Measurements from ENCODE around the gene FAM83G. TPM values are rescaled to one million over a fixed set of nuclear protein-coding genes. Genes with fewer than 3 reads are reported as not detected.
"Not testable (repeated sequence)": the region's sequence is repeated elsewhere in the genome, so short reads cannot be mapped to it uniquely, and the experiment has no call there.

Gene FAM83G
- total RNA-seq, 1 donor from 2014 or later = 0.16 TPM

GRCh38 chr17:19022747-19023146 is 18.2 kb upstream of the FAM83G start:
- DNase-seq = no peak

GRCh38 chr17:19022128-19022527 is 17.6 kb upstream of the FAM83G start:
- no peak for DNase-seq

GRCh38 chr17:19021622-19022083 is 17.1 kb upstream of the FAM83G start:
- no peak for DNase-seq

GRCh38 chr17:19021011-19021621 is 16.6 kb upstream of the FAM83G start:
- DNase-seq = not testable (repeated sequence)

- DNase-seq = no peak
Measured at GRCh38 chr17:19020016-19020415, 15.5 kb upstream of the FAM83G start.

- no peak for DNase-seq
Measured at GRCh38 chr17:19019041-19019941, 14.7 kb upstream of the FAM83G start.

GRCh38 chr17:19018600-19018950 is 14.0 kb upstream of the FAM83G start:
- no peak for DNase-seq

GRCh38 chr17:19017804-19018599 is 13.4 kb upstream of the FAM83G start:
- DNase-seq = no peak

GRCh38 chr17:19017401-19017800 is 12.8 kb upstream of the FAM83G start:
- no peak for DNase-seq

GRCh38 chr17:19016881-19017280 is 12.3 kb upstream of the FAM83G start:
- DNase-seq = no peak

- no peak for DNase-seq
Measured at GRCh38 chr17:19016297-19016696, 11.7 kb upstream of the FAM83G start.

- no peak for DNase-seq
Measured at GRCh38 chr17:19015428-19015827, 10.9 kb upstream of the FAM83G start.

- no peak for DNase-seq
Measured at GRCh38 chr17:19014628-19015215, 10.2 kb upstream of the FAM83G start.

GRCh38 chr17:19013806-19014627 is 9.5 kb upstream of the FAM83G start:
- DNase-seq = no peak

GRCh38 chr17:19013226-19013625 is 8.7 kb upstream of the FAM83G start:
- no peak for DNase-seq

- DNase-seq = no peak
Measured at GRCh38 chr17:19012171-19013080, 7.9 kb upstream of the FAM83G start.

- no peak for DNase-seq
Measured at GRCh38 chr17:19011581-19011980, 7.0 kb upstream of the FAM83G start.

GRCh38 chr17:19010729-19011505 is 6.4 kb upstream of the FAM83G start:
- DNase-seq = no peak

GRCh38 chr17:19009970-19010369 is 5.4 kb upstream of the FAM83G start:
- DNase-seq = no peak

- no peak for DNase-seq
Measured at GRCh38 chr17:19006698-19007097, 2.1 kb upstream of the FAM83G start.
